Activated CD4-positive, alpha-beta T cell treated with anti-CD3 and anti-CD28 coated beads for 4 hours (primary cell): Measurements from ENCODE around the gene C1orf116.

Experiments
- DNase-seq, 2 donors: peaks; one replicate each; pipeline ENCODE4 v3.0.0-alpha.2; 2020

The C1orf116 gene

GRCh38 chr1:207034208-207034607 lies 1.7 kb upstream of the C1orf116 start:
- no peak for DNase-seq

DNA sequence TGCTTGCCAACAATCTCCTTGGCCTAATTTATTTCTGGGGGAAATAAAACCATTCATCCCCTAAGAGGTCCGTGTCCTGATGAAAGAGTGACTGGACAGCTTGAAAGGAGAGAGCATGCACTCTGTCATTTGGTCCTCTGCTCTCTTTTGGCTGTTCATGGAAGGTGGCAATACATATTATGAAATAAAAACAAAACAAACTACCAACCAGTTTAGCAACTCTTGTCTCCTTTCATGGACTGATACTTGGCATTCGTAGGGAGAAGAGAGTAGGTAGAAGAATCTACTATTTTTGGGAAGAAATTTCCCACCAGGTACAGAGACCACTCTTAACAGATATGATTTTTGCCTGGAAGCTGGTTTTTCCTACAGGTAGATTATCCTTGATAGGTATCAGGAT lies 746 bp upstream of the C1orf116 start:
- no peak for DNase-seq

- no peak for DNase-seq
Measured at GRCh38 chr1:207031632-207032264, 808 bp downstream of the C1orf116 start.

DNA sequence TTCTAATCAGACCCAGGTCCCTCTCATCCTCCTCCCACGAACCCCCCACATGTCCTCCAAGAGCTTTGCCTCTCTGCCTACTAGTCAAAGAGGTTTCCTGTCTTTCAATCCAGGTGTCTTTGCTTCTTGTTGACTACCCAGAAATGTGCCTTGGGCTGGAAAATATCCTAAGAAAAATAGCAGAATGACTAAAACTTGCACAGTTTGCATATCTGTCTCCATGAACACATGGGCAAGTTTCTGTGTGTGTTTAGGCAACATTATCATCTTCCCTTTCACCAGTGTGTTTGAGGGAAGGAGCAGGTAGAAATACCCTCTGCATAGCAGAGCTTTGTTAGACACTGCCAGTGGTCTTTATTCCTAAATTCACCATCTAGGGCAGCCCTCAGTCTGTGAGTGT lies 1.5 kb downstream of the C1orf116 start:
- DNase-seq, result no peak

DNA sequence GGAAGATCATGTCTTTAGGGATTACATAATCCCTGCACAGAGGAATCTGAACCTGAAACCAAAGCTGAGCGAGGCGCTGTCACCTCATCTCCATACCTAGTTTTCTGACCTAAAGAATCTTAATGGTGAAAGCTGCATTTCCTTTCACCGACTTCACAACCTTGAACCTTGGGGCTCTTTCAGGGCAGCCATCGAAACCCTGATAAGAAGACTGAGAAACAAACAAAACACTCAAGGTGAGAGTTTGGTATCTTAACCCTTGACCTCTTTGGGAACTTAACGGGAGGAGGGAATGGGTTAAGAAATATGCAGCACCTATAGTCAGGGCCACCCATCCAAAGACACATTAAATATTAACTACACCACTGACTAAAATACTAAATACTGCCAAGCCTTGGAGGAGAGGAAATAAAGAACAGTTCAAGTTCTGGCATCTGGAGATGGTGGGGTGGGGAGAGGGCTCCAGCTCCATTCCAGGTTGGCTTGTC lies 2.0 kb downstream of the C1orf116 start:
- DNase-seq, result no peak

DNA sequence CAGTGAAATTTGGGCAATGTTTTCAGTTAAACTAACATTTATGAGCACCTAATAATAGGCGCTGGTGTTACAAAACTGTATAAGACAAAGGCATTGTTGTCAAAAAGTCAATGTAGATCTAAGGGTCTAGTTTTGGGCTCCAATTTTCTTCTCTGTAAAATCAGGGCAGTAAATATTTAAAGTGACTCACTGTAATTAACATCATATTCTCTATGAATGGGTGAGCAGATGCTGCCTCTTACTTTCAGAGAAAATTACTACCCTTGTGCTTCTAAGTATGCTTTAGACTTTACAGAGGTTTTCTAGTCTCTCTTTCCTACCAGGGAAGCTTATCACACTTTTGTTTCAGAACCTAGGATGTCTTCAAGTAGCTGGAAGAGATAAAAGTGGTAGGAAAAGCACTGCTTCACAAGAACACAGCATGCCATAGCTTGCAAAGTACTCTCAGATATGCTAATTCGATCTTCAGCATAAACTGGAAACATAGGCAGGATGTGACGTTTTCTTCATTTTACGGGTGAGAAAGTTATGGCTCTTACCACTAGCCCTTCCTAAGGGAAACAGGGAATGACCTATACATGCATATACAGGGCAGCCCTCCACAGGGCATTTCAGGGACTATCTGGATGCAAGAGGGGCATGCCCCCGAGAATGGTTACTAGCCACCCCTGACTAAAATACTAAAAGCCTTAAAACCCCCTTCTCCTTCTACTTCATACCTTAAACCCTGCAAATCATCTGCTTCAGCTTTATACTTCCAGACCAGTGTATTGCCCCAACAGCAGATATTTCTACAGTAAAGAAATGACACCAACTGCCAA lies 2.6 kb downstream of the C1orf116 start:
- DNase-seq, result no peak

- DNase-seq, result no peak
Measured at GRCh38 chr1:207028884-207029650, 3.5 kb downstream of the C1orf116 start.

- DNase-seq, result no peak
Measured at GRCh38 chr1:207027921-207028320, 4.6 kb downstream of the C1orf116 start.

DNA sequence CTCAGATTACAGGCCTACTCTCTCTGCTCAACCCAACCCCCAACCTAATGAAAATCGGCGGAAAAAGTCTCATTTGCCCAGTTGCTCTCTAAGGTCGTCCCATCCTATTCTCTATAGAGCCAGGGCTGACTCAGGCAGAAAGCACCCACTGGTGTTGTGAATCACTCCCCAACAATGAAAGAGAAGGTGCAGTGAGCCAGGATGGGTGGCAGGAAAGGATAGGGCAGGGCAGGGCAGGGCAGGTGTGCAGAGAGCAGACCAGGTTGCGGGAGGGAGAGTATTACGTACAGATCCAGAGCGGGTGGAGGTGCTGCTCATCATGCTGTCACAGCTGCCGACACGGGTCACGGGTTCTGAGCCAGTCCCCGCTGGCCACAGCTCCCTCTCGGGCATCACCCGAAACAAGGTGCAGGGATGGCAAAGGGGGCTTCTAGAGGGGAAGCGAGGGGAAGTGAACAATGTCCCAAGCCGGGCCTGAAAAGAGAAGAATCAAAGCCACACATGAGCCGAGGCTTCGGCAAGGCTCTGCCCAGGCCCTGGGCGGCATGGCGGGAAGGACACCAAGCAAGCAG lies 5.3 kb downstream of the C1orf116 start:
- DNase-seq, result no peak

DNA sequence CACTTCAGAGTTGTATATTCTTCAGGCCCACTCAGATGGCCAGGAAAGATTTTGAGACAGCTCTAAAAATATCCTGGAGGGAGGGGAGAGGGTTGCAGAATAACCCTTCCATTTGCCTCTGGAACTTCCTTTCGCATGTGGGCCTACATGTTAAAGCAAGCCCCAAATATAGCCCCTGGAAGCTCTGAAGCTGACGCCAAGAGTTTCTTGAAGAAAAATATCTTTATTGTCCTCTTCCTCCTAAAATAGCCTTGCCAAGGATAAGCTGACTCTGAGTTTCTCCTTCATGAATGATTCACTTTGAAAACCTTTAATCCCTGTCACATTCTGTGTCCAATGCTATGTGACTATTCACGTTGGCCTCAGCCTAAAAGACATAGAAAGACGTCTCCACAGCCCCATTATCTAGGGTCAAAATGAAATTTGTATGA lies 6.4 kb downstream of the C1orf116 start:
- no peak for DNase-seq

- DNase-seq, result no peak
Measured at GRCh38 chr1:207025146-207025880, 7.2 kb downstream of the C1orf116 start.

GRCh38 chr1:207024202-207025145 lies 8.1 kb downstream of the C1orf116 start:
- no peak for DNase-seq

GRCh38 chr1:207022996-207023679 lies 9.4 kb downstream of the C1orf116 start:
- no peak for DNase-seq

GRCh38 chr1:207021876-207022596 lies 10.5 kb downstream of the C1orf116 start:
- DNase-seq, result no peak

DNA sequence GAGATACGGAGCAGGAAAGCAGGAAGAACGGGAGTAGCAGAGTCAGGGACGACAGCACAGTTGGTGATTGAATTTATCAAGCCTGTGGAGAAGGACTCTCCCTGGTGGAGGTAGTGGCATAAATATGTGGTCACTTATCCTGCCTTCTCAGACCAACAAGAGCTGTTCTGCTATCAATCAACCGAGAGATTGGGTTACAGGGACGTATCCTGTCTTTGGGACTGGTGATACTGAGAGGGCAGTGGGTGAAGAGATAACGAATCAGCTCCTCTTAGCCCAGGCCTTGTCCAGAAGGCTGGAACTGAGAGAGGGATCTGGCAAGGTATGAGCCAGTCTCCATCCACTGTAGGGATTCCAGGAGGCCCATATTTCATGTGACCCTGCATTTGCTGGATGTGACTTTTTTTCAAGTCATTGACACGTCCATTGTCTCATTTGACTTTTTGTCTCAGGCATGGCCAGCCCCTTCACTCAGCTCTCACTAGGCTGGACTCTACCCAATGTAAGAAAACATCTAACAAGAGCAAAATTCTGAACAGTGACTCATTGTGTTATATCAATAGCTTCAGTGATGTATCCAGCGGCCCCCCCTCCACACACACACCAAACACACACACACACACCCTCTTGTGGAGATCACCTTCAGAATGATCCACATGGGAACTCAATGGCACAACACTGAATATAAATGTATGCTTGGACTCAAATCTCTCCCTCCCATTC lies 11.3 kb downstream of the C1orf116 start:
- no peak for DNase-seq

DNA sequence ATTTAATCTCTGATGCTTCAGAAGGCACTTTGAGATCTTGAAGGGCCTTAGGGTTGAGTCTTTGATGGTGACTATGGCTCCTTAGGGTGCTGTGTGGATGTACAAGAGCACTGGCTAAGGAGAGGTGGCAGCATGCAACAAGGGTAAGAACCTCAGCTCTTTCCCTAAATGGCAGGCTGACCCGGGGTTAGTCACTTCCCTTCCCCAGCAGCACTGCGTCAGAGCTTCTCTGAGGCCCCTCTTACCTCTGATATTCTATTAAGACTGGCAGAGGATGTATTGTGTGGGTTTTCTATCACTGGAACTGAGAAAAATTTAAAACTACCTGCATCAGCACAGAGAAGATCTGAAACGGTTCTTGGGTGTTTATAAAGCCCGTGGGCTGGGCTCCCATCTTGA lies 11.8 kb downstream of the C1orf116 start:
- no peak for DNase-seq

DNA sequence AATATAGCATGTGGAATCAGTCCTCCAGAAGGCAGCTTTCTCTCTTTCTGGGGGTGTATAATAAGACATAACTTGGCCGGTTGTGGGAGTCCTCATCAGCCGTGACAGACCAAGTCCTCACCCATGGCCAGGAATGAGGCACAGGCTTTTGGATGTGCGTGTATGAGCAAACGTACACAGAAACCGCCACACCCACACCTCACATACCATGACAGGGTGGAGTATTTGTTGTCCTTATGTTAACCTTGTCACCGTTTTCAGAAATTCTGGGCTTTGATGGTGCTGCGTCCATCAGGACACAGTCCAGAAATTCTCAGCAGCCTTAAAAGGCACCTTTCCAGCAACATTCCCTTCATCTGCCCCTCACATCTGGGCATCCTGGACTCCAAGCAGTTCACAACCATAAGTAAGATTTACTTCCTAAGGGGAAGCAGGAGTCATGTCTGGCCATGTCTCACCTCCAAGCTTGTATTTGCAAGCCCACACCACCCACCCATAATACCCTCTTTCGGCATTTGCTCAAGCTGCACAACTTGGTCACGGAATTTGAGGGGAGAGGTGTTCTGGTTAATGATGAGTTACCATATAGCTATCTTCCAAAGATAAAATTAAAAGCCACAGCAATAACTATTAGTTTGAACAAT lies 12.4 kb downstream of the C1orf116 start:
- DNase-seq, result no peak

DNA sequence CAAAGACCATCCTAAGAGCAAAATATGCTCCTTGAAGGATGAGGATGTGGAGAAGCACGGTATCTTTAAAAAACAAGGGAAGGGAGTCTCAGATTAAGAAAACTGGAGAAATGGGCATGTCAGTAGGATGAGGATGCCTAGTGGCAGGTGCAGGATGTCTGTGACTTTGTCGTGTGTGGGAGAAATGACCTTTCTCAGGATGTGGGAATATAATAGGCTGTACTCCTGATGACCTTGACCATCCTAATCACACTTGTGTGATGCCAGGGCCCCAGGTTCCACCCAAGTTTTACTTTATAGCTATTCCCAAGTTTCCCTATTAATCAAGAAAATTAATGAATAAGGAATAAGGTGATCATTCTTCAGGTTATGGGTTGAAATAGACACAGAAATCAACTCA lies 12.9 kb downstream of the C1orf116 start:
- DNase-seq, result no peak

DNA sequence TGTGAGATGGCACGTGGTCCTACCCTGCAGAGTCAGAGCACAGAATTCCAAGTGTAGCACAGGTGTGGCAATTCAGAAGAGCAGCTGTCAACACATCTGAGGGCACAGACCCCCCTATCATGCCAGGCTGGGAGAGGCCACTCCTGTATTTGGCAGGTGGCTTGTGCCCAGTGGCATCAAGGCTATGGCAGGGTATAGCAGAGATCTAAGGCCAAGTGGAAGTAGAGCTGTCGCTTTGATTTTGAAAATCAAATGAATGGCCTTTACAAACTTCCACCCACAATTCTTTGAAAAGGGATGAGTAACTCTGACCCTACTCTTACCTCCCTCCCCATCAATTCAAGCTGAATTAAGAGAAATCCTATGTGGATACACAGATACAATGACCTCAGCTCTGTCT lies 13.4 kb downstream of the C1orf116 start:
- no peak for DNase-seq
